OCI-LY3 (cell line): Measurements from ENCODE around the gene ZFYVE21.

ENCODE experiments used
- H2AFZ ChIP-seq: fragments of 200-600, 300-600 bp; shearing (Covaris generic); 2 replicates; pipeline ENCODE4 v1.6.0; 2014; ENCODE audit warnings: antibody characterized with exemption, low read depth, low read length
- H3K27ac ChIP-seq: fragments of 200-600, 300-600 bp; sonication (generic); 2 replicates; pipeline ENCODE4 v1.5.1; 2014; ENCODE audit warnings: mild to moderate bottlenecking, low read length, moderate library complexity, mixed read lengths
- H3K27me3 ChIP-seq: fragments of 200-600, 300-600 bp; sonication (generic); 2 replicates; pipeline ENCODE4 v1.6.1; 2014; ENCODE audit warnings: low read depth, low read length, mixed read lengths
- H3K36me3 ChIP-seq: fragments of 200-600, 300-600 bp; sonication (generic); replicated peaks from 2 replicates; pipeline ENCODE3; 2014; ENCODE audit warnings: low read depth, low read length, mixed read lengths
- H3K4me1 ChIP-seq: fragments of 300-600, 200-600 bp; sonication (generic); 2 replicates; pipeline ENCODE4 v1.6.1; 2014; ENCODE audit warnings: low read length, mixed read lengths
- H3K4me2 ChIP-seq: fragments of 200-600, 300-600 bp; sonication (generic); 2 replicates; pipeline ENCODE4 v1.6.1; 2014; ENCODE audit warnings: low read length, mixed read lengths
- H3K4me3 ChIP-seq: fragments of 300-600, 200-600 bp; sonication (generic); 2 replicates; pipeline ENCODE4 v1.5.1; 2014; ENCODE audit warnings: antibody characterized with exemption, mild to moderate bottlenecking, low read length, moderate library complexity
- H3K79me2 ChIP-seq: fragments of 300-600, 200-600 bp; shearing (Covaris generic); 2 replicates; pipeline ENCODE4 v1.6.1; 2014; ENCODE audit warnings: mild to moderate bottlenecking, low read length, mixed read lengths
- H3K9ac ChIP-seq: fragments of 300-600, 200-600 bp; shearing (Covaris generic); 2 replicates; pipeline ENCODE4 v1.6.0; 2014; ENCODE audit warnings: mild to moderate bottlenecking, low read length, moderate library complexity
- H3K9me3 ChIP-seq: fragments of 200-600, 300-600 bp; shearing (Covaris generic); 2 replicates; pipeline ENCODE4 v1.6.1; 2014; ENCODE audit warnings: low read length, mixed read lengths; ENCODE audit not compliant: insufficient read depth
- H4K20me1 ChIP-seq: fragments of 200-600, 300-600 bp; sonication (generic); 2 replicates; pipeline ENCODE4 v1.6.1; 2016; ENCODE audit warnings: low read length, mixed read lengths; ENCODE audit not compliant: insufficient read depth
- CTCF ChIP-seq: fragments of 200-600, 300-600 bp; sonication (generic); IDR thresholded peaks from 2 replicates; pipeline ENCODE4 v1.5.1; 2014; ENCODE audit warnings: antibody characterized with exemption, low read length, low read depth
- EZH2phosphoT487 ChIP-seq: fragments of 200-600 bp; shearing (Covaris generic); IDR thresholded peaks from 2 replicates; pipeline ENCODE4 v1.6.1; 2018; ENCODE audit warnings: antibody characterized with exemption, mixed run types, low read depth

The ZFYVE21 gene

GRCh38 chr14:103731916-103732867 lies 16.6 kb downstream of the ZFYVE21 start:
- no peaks in the 10 kb centered on the region for H3K4me1 ChIP-seq
- H3K27me3 ChIP-seq = no peaks in the 10 kb centered on the region
- H3K9ac ChIP-seq = no peak overlapping the region
- H4K20me1 ChIP-seq = no peaks in the 10 kb centered on the region
- no peak overlapping the region for H3K27ac ChIP-seq
- no peak overlapping the region for H2AFZ ChIP-seq
- H3K79me2 ChIP-seq = no peaks in the 10 kb centered on the region
- H3K4me3 ChIP-seq = no peak overlapping the region
- no peak for TF ChIP-seq CTCF
- TF ChIP-seq EZH2phosphoT487 = no peak
- H3K9me3 ChIP-seq = no peaks in the 10 kb centered on the region
- no peak overlapping the region for H3K4me2 ChIP-seq
- H3K36me3 ChIP-seq = peaks cover 3% of the 10 kb centered on the region

- Histone ChIP-seq H3K9me3 (no peaks in the 10 kb centered on the region), H3K4me2 (no peak overlapping the region), H2AFZ (no peak overlapping the region), H3K79me2 (no peaks in the 10 kb centered on the region), H3K9ac (no peak overlapping the region), H3K27me3 (no peaks in the 10 kb centered on the region), H3K4me1 (no peaks in the 10 kb centered on the region), H3K4me3 (no peak overlapping the region), H3K36me3 (peaks cover 3% of the 10 kb centered on the region), H3K27ac (no peak overlapping the region), H4K20me1 (no peaks in the 10 kb centered on the region)
- TF ChIP-seq CTCF (no peak), EZH2phosphoT487 (no peak)
These were observed 17.4 kb downstream of the ZFYVE21 start for GRCh38 chr14:103732868-103733620.

- H3K79me2 ChIP-seq = no peaks in the 10 kb centered on the region
- no peaks in the 10 kb centered on the region for H3K27me3 ChIP-seq
- H3K4me3 ChIP-seq = no peak overlapping the region
- H3K9me3 ChIP-seq = no peaks in the 10 kb centered on the region
- H3K36me3 ChIP-seq = peaks cover 3% of the 10 kb centered on the region
- no peak overlapping the region for H3K9ac ChIP-seq
- H4K20me1 ChIP-seq = no peaks in the 10 kb centered on the region
- H3K4me2 ChIP-seq = no peak overlapping the region
- no peaks in the 10 kb centered on the region for H3K4me1 ChIP-seq
- no peak overlapping the region for H3K27ac ChIP-seq
- TF ChIP-seq CTCF (no peak), EZH2phosphoT487 (no peak)
- H2AFZ ChIP-seq = no peak overlapping the region
These were observed 18.0 kb downstream of the ZFYVE21 start for GRCh38 chr14:103733651-103734050.
